HepG2 (cell line): ENCODE measurements around the gene C12orf43. TPM values are rescaled to one million over a fixed set of nuclear protein-coding genes. Genes with fewer than 3 reads are reported as not detected.

ENCODE experiments used
- ELF1 ChIP-seq: sonication (generic); formaldehyde crosslinking; IDR thresholded peaks from 2 replicates; pipeline ENCODE4 v1.4.0; 2020; ENCODE audit warnings: missing genetic modification reagents
- HNF1B ChIP-seq: sonication (generic); formaldehyde crosslinking; IDR thresholded peaks from 2 replicates; pipeline ENCODE4 v1.5.1; 2020; ENCODE audit warnings: mild to moderate bottlenecking, moderate library complexity, missing genetic modification reagents
- HNF4G ChIP-seq, 2 experiments: sonication (generic) in 1 of 2; formaldehyde crosslinking in 1 of 2; IDR thresholded peaks; 2 replicates each; pipeline versions ENCODE4 v1.4.0 to v1.6.1; 2011 to 2020; ENCODE audit warnings: borderline replicate concordance in 2 of 2, low read depth in 2 of 2, mild to moderate bottlenecking in 2 of 2, low read length in 1 of 2, missing genetic modification reagents in 1 of 2, moderate library complexity in 1 of 2
- KLF11 ChIP-seq: IDR thresholded peaks from 2 replicates; pipeline ENCODE4 v1.6.1; 2016; ENCODE audit warnings: missing compliant biosample characterization
- MXD1 ChIP-seq: sonication (generic); formaldehyde crosslinking; IDR thresholded peaks from 2 replicates; pipeline ENCODE4 v1.4.0; 2020; ENCODE audit warnings: mild to moderate bottlenecking, missing genetic modification reagents
- ONECUT2 ChIP-seq: sonication (generic); formaldehyde crosslinking; IDR thresholded peaks from 2 replicates; pipeline ENCODE4 v1.4.0; 2020; ENCODE audit warnings: missing genetic modification reagents
- PATZ1 ChIP-seq: sonication (generic); formaldehyde crosslinking; IDR thresholded peaks from 2 replicates; pipeline ENCODE4 v1.4.0; 2020; ENCODE audit warnings: missing genetic modification reagents
- PHF20 ChIP-seq: sonication (generic); formaldehyde crosslinking; IDR thresholded peaks from 2 replicates; pipeline ENCODE4 v1.5.0; 2020; ENCODE audit warnings: mild to moderate bottlenecking, missing genetic modification reagents
- SMARCC2 ChIP-seq: fragments of 450-650 bp; IDR thresholded peaks from 2 replicates; pipeline ENCODE4 v1.6.1; 2017; ENCODE audit warnings: antibody characterized with exemption, mild to moderate bottlenecking
- TAF15 ChIP-seq: fragments of 200-400 bp; formaldehyde crosslinking; IDR thresholded peaks from one replicate; pipeline ENCODE4 v1.6.1; 2018; ENCODE audit warnings: mild to moderate bottlenecking, low read depth, low read length; ENCODE audit not compliant: poor library complexity, severe bottlenecking
- TIGD3 ChIP-seq: sonication (generic); formaldehyde crosslinking; IDR thresholded peaks from 2 replicates; pipeline ENCODE4 v1.5.1; 2020; ENCODE audit warnings: mild to moderate bottlenecking, missing genetic modification reagents, borderline replicate concordance
- ZBTB46 ChIP-seq: sonication (generic); formaldehyde crosslinking; IDR thresholded peaks from 2 replicates; pipeline ENCODE4 v1.4.0; 2020; ENCODE audit warnings: mild to moderate bottlenecking, missing genetic modification reagents, borderline replicate concordance
- ZNF431 ChIP-seq: sonication (generic); formaldehyde crosslinking; IDR thresholded peaks from 2 replicates; pipeline ENCODE4 v1.9.0; 2022; ENCODE audit warnings: missing genetic modification reagents, low read depth, mild to moderate bottlenecking, borderline replicate concordance
- ZNF569 ChIP-seq: sonication (generic); formaldehyde crosslinking; IDR thresholded peaks from 2 replicates; pipeline ENCODE4 v1.5.0; 2020; ENCODE audit warnings: mild to moderate bottlenecking, missing genetic modification reagents, moderate library complexity, borderline replicate concordance
- ZNF839 ChIP-seq: sonication (generic); formaldehyde crosslinking; IDR thresholded peaks from 2 replicates; pipeline ENCODE4 v1.4.0; 2020; ENCODE audit warnings: missing genetic modification reagents, mild to moderate bottlenecking, borderline replicate concordance
- polyA plus RNA-seq, 8 experiments: library from polyadenylated mRNA; depleted of rRNA in 3 of 8; stranded (reverse) in 7 of 8; unstranded in 1 of 8; fragments of >200 nt; fragmentation: Illumina TruSeq in 4 of 8; extraction: Trizol in 4 of 8; gene quantifications; 2 replicates each; pipeline versions ENCODE4 v1.2.1 to v1.2.3, GENCODE V29; 2011 to 2016; ENCODE audit warnings: low read depth in 4 of 8, missing spikeins in 1 of 8, mixed read lengths in 1 of 8; ENCODE audit not compliant: insufficient read depth in 1 of 8
- total RNA-seq, 5 experiments: library from RNA; depleted of rRNA; stranded (reverse); fragments of >200 nt; fragmentation: Illumina TruSeq; extraction: Trizol; gene quantifications; 2 replicates each; pipeline ENCODE4 v1.2.3, GENCODE V29; 2016; ENCODE audit warnings: low read depth in 1 of 5

Gene C12orf43
- total and polyA plus RNA-seq, 2 of the 13 experiments (the other 11 are each of a cell fraction or from before 2014, with no cell fraction given), result 7.9 to 11.1 TPM

- TF ChIP-seq HNF4G (IDR thresholded peaks at IDR 0.05; ENCODE audit: borderline replicate concordance, low read depth, low read length) (peak; percentile 84; the same call in 1 of the 2 replicates), HNF4G (CRISPR knock-in tag; IDR thresholded peaks at IDR 0.05; ENCODE audit: borderline replicate concordance, low read depth) (peak; percentile 80; the same call in 1 of the 2 replicates), ELF1 (CRISPR knock-in tag) (peak; percentile 37; the same call in 1 of the 2 replicates), MXD1 (CRISPR knock-in tag) (peak; percentile 52; the same call in 1 of the 2 replicates), ONECUT2 (CRISPR knock-in tag) (no peak), KLF11 (peak; percentile 83; the same call in 1 of the 2 replicates), ZNF839 (CRISPR knock-in tag) (0 out of 2 replicates have a peak, but pooled peaks have one; percentile 61), ZNF569 (CRISPR knock-in tag) (no peak), PHF20 (CRISPR knock-in tag) (no peak; the same call in 1 of the 2 replicates), ZBTB46 (CRISPR knock-in tag) (0 out of 2 replicates have a peak, but pooled peaks have one; percentile 84), ZNF431 (CRISPR knock-in tag) (no peak), SMARCC2 (no peak), TAF15 (no peak), TIGD3 (CRISPR knock-in tag) (no peak), HNF1B (CRISPR knock-in tag) (peak; percentile 76), PATZ1 (CRISPR knock-in tag) (peak; percentile 90)
Observed at GRCh38 chr12:120979862-120980696, 36.2 kb downstream of the C12orf43 start (continued).
